NCI-H1436 (cell line): Measurements from ENCODE around the gene GCNT2.
"Not testable (repeated sequence)": the region's sequence is repeated elsewhere in the genome, so short reads cannot be mapped to it uniquely, and the experiment has no call there.

Experiments used
- DNase-seq: peaks from one replicate; lab custom pipeline; 2025; lab: John Stamatoyannopoulos, UW

The GCNT2 gene

GRCh38 chr6:10660431-10661191 is 139.5 kb downstream of the GCNT2 start:
- not testable (repeated sequence) for DNase-seq

GRCh38 chr6:10662207-10662606 is 141.1 kb downstream of the GCNT2 start:
- no peak for DNase-seq

GRCh38 chr6:10662742-10663141 is 141.6 kb downstream of the GCNT2 start:
- DNase-seq: no peak

GRCh38 chr6:10665595-10665994 is 144.4 kb downstream of the GCNT2 start:
- not testable (repeated sequence) for DNase-seq

- no peak for DNase-seq
These were observed 147.2 kb downstream of the GCNT2 start for GRCh38 chr6:10668126-10668917.

GRCh38 chr6:10676403-10676802 is 155.3 kb downstream of the GCNT2 start:
- no peak for DNase-seq

GRCh38 chr6:10678456-10678855 is 157.3 kb downstream of the GCNT2 start:
- DNase-seq: no peak
